NCI-H510A (cell line): Measurements from ENCODE around the gene MORC4.
"Not testable (repeated sequence)": the region's sequence is repeated elsewhere in the genome, so short reads cannot be mapped to it uniquely, and the experiment has no call there.

Experiments
- DNase-seq: peaks from one replicate; lab custom pipeline; 2025; lab: John Stamatoyannopoulos, UW

Gene MORC4

DNA sequence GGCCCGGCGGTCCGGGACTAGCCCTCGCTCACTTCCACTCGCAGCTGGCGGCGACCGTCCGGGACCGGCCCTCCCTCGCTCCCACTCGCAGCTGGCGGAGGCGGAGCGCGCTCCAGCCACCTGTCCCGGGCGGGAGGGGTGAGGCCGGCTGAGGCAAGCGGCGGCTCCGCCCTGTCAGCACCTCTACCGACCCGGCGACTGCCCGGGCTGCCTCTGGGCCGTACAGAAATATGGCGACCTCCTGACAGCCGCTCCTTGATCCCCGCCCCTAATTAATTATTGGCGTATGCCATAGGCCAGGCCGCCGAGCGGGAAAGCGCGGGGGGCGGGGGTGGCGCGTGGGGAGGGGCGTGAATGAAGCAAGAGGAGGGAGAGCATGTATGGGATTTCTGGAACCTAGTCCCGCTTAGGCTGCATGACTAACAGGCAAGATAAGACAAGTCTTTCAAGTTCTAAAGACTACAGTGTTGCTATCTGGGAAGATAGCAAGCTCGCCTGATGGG is at the start of gene MORC4:
Gene MORC4, minus strand, starts transcription at position 200 of the 503 bp plus-strand sequence. CDS start 243 bp downstream, outside the sequence.
- DNase-seq: peak; percentile 80

- DNase-seq: no peak
Measured at GRCh38 chrX:107047622-107048021, 47.6 kb upstream of the MORC4 start.

- no peak for DNase-seq
Measured at GRCh38 chrX:107029752-107030151, 29.7 kb upstream of the MORC4 start.

- DNase-seq: no peak
Measured at GRCh38 chrX:107025545-107025944, 25.5 kb upstream of the MORC4 start.

- DNase-seq: no peak
Measured at GRCh38 chrX:107014936-107015335, 14.9 kb upstream of the MORC4 start.

DNA sequence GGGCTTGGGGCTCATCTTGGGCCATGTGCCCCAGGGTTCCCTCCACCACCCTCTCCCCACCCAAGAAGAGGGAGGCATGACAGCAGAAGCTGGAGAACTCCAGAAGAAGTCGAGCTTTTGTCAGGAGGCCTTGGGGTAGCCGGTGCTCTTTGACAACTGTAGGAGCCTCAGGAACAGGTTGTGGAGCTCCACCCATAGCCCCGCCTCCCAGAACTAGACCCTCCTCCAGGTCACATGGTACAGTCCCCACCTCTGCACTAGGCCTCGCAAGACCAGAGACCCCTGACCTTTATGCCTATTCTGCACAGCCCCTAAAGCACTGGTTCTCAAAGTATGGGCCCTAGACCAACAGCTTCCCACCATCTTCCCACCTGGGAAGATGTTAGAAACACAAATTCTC is 8.0 kb upstream of the MORC4 start:
- DNase-seq: no peak

DNA sequence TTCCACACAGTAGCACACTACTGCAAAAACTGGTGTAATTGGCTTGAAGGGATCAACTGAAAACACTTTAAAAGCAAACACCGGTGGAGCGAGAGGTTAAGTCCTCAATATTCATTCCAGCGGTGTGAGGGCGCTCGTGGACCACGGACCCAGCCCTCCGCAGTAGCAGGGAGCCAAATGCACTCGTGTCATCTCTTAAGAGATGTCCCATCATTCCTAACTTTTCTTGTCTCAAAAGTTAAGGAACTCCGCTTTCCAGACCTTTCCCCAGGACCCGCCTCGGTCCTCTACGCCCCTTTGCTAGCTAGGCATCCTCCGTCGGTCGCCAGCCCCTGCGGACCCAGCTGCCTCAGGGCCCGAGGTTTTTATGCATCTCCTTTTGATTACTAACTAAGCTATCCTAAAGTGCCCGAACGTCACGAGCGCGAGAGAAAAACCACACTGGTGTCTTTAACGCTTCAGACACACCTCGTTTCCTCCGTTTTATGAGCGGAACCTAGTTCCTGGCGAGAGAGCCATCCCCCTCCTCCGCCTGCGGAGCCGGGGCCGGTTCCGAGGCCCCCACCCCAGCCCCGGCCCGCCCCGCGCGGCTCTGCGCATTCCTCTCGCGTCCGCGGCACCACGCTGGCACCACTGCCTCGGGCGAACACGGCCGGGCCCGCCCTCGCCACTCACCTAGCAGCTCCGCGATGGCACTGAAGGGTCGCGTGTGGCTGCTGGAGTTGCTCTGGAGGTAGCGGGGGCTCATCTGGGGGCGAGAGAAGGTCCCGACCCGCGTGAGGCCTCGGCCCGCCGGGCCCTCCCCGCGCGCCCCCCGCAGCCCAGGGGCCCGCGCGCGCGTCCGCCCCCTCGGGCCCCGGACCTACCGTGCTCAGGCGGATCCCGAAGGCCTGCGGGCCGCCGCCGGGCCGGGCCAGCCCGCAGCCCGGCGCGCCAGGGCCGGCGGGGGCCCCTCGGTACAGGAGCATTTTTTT is 723 bp downstream of the MORC4 start:
- DNase-seq: peak; percentile 21

GRCh38 chrX:106997611-106998010 is 2.4 kb downstream of the MORC4 start:
- DNase-seq: no peak

DNA sequence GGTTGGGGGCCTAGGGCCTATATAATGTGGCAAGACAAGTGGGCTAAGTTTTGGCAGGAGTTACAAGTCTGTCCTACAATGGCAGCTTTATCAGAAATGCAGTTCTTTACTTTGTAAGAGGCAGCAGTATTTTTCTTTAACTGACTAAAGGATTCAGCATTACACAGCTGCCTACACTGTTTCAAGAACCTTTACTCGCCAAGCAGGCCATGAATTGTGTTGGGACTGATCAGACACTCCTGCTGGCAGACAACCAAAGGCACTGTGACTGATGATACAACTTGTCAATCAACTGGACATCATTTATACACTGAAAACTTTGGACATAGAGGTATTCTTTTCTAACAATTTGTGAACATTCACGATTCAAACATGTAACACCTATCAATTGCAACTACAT is 4.3 kb downstream of the MORC4 start:
- no peak for DNase-seq

GRCh38 chrX:106987488-106987887 is 12.5 kb downstream of the MORC4 start:
- DNase-seq: no peak

DNA sequence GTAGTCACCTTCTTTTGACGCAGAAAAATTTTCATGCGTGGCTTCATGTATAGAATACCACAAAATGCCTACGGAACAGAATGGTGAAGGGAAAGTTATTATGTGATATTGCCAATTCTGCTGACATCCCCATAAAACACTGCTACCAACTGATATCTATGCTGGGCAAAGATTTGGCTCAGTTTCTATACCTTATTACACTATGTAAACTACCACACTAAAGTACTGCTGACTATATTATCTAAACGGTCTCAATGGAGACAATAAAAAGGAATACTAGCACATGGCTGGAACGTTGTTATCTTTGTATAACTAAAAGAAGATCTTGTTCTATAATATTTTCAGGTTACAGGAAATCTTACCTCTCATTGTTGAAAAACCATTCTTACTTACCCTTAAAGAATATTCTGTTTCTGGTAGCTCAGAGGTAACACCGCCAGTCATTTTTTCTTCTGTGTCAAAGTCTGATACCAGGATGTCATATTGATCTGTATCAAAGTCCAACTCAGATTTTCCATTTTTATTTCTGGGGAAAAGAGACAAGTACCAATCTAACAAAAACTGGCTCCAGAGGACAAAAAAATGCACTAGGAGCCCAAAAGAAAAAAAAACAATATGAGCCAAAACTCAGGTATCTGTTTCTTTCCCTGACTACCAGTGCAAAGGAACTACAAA is 18.9 kb downstream of the MORC4 start:
- no peak for DNase-seq

DNA sequence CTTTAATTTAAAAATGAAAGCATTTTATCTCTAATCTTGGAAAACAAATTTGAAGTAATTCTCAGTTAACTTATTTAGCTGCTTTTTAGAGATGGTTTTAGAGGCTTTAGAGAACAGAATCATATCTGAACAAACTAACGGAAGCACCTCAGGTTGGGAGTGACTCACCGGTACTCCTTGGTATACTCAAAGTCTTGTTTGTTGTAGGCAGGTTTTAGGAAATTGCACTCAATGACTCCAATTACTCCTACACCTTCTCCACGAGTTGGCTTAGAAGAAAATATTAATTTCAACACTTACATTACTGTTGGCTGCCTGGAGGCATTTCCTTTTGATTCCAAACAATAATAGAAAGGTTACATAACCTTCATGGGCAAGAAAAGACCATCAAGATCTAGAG is 23.6 kb downstream of the MORC4 start:
- DNase-seq: no peak

GRCh38 chrX:106973433-106974149 is 26.4 kb downstream of the MORC4 start:
- no peak for DNase-seq

- no peak for DNase-seq
Measured at GRCh38 chrX:106972896-106973295, 27.1 kb downstream of the MORC4 start.

DNA sequence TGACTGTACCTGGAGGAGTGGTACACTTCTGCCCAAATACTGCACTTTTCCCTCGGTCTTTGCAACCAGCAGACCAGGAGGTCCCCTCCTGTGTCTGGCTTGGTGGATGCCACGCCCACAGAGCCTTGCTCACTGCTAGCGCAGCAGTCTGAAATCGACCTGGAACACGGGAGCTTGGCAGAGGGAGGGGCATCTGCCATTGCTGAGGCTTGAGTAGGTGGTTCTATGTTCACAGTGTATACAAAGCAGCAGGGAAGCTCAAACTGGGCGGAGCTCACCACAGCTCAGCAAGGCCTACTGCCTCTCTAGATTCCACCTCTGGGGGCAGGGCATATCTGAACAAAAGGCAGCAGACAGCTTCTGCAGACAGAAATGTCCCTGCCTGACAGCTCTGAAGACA is 33.5 kb downstream of the MORC4 start:
- DNase-seq: not testable (repeated sequence)

DNA sequence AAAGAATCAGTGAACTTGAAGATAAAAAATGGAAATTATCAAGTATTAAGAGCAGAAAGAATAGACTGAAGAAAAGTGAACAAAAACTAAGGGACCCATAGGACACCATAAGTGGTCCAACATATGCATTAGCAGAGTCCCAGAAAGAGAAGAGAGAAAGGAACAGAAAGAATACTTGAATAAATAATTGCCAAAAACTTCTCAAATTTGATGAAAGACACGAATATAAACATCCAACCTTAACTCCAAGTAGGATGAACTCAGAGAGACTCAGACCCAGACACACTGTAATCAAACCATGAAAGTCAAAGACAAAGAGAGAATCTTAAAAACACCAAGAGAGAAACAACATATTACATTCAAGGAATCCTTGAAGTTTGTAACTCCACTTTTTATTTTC is 35.7 kb downstream of the MORC4 start:
- no peak for DNase-seq

GRCh38 chrX:106963111-106963510 is 36.9 kb downstream of the MORC4 start:
- DNase-seq: no peak

- DNase-seq: no peak
Measured at GRCh38 chrX:106959901-106960300, 40.1 kb downstream of the MORC4 start.

GRCh38 chrX:106957856-106958255 is 42.2 kb downstream of the MORC4 start:
- DNase-seq: no peak

DNA sequence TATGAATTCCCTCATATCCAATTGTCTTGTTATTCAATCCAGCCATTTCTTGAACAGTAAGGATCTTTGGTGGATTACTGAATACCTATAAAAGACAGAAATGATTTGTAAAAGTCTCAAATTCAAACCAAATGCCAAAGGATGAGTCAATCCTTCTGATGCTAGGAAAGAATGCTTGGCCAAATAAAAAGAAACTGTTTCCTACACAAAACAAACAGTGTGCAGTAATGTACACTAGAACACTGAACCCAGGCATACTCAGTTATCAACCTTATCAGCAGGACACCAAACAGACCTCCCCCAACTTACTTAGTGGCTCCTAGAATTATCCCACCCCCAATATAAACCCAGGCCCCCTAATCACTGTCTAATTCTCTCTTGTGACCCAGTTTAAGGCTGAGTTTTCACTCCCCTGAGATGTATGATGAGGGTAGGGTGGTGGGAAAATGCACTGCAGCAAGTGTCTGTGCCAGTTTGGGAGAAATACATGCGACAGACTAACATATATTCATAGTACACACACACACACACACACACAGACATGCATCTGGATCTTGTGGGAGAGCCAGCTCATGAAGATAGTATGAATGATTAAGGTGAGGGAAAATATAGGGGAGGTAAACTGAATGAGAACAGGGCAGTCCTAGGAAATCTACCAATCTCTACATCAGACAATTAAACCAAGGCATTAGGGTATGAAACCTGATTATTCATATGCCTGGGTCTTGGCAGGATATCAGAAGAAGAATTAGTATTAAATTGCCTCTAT is 44.8 kb downstream of the MORC4 start:
- no peak for DNase-seq

- no peak for DNase-seq
Measured at GRCh38 chrX:106954041-106954440, 46.0 kb downstream of the MORC4 start.

- no peak for DNase-seq
Measured at GRCh38 chrX:106952988-106953387, 47.0 kb downstream of the MORC4 start.
